HEK293T (cell line): ENCODE data around the gene ATP9A.

Experiments
- ARNT ChIP-seq: fragments of 450-650 bp; IDR thresholded peaks from 2 replicates; pipeline ENCODE4 v1.6.1; 2017; ENCODE audit warnings: mild to moderate bottlenecking
- BHLHE40 ChIP-seq: fragments of 450-650 bp; IDR thresholded peaks from 2 replicates; pipeline ENCODE4 v1.6.1; 2016; ENCODE audit warnings: mild to moderate bottlenecking, moderate library complexity, borderline replicate concordance
- ELF4 ChIP-seq: fragments of 450-650 bp; IDR thresholded peaks from 2 replicates; pipeline ENCODE4 v1.6.1; 2017; ENCODE audit warnings: antibody characterized with exemption
- FOXA1 ChIP-seq: fragments of 450-650 bp; IDR thresholded peaks from 2 replicates; pipeline ENCODE4 v1.6.1; 2016; ENCODE audit warnings: mild to moderate bottlenecking
- FOXK2 ChIP-seq: fragments of 450-650 bp; IDR thresholded peaks from 2 replicates; pipeline ENCODE4 v1.6.1; 2016; ENCODE audit warnings: mild to moderate bottlenecking
- FOXM1 ChIP-seq: fragments of 450-650 bp; IDR thresholded peaks from 2 replicates; pipeline ENCODE4 v1.6.1; 2017; ENCODE audit warnings: mild to moderate bottlenecking, borderline replicate concordance
- HDGF ChIP-seq: fragments of 450-650 bp; IDR thresholded peaks from 2 replicates; pipeline ENCODE4 v1.6.1; 2017; ENCODE audit warnings: antibody characterized with exemption, borderline replicate concordance
- L3MBTL2 ChIP-seq: fragments of 450-650 bp; conservative IDR thresholded peaks from 2 replicates; pipeline ENCODE4 v1.6.1; 2016; ENCODE audit warnings: mild to moderate bottlenecking
- NFRKB ChIP-seq: fragments of 450-650 bp; IDR thresholded peaks from 2 replicates; pipeline ENCODE4 v1.6.1; 2016; ENCODE audit warnings: mild to moderate bottlenecking, moderate library complexity
- SP1 ChIP-seq: fragments of 450-650 bp; IDR thresholded peaks from 2 replicates; pipeline ENCODE4 v1.6.1; 2017
- TARDBP ChIP-seq: fragments of 450-650 bp; IDR thresholded peaks from 2 replicates; pipeline ENCODE4 v1.6.1; 2016
- ZNF384 ChIP-seq: fragments of 450-650 bp; IDR thresholded peaks from 2 replicates; pipeline ENCODE4 v1.6.1; 2016

DNA sequence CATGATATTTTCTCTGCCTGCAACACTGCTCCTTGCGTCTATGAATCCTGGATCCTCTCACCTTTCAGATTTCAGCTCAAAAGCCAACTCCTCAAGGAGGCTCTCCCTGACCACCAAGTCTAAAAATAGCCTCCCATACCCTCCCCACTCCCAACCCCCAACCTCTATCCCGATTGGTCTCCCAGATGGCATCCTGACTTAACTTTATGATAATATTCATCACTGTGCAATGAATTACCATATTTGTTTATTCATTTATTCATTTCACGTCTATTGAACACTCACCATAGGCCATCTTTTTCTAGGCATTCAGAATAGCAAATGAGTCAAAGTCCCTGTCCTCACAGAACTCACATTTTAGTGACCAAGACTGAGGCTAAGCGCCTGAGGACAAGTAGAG is 183.0 kb downstream of the ATP9A start:
- no peak for TF ChIP-seq ELF4
- no peak for TF ChIP-seq SP1
- TF ChIP-seq L3MBTL2 = no peak
- no peak for TF ChIP-seq FOXK2
- no peak for TF ChIP-seq BHLHE40
- no peak for TF ChIP-seq FOXM1
- TF ChIP-seq NFRKB = no peak
- no peak for TF ChIP-seq ZNF384
- TF ChIP-seq HDGF = no peak
- TF ChIP-seq TARDBP = no peak
- TF ChIP-seq FOXA1 = no peak
- no peak for TF ChIP-seq ARNT
